Right lobe of liver (tissue), 4 donors: ENCODE results near the gene FTO.

Source experiments
- POLR2A ChIP-seq: fragments of 450-650 bp; IDR thresholded peaks from one replicate; pipeline ENCODE4 v1.6.1; 2017; ENCODE audit warnings: antibody characterized with exemption, mild to moderate bottlenecking
- TF ChIP-seq, protein P1 (sequence below), 4 donors: fragments of 200-600 bp in 3 of 4; fragments of 450-650 bp in 1 of 4; IDR thresholded peaks; one replicate each; pipeline versions ENCODE4 v1.5.1 to v1.8.0; 2016 to 2022; ENCODE audit warnings: antibody characterized with exemption in 4 of 4, mild to moderate bottlenecking in 2 of 4
- donor health status: DM: no; HTN: no; CAD: no.
- donor health status: DM: no; HTN: no; CAD: no.
- donor health status: DM: no; HTN: yes; CAD: no.

DNA sequence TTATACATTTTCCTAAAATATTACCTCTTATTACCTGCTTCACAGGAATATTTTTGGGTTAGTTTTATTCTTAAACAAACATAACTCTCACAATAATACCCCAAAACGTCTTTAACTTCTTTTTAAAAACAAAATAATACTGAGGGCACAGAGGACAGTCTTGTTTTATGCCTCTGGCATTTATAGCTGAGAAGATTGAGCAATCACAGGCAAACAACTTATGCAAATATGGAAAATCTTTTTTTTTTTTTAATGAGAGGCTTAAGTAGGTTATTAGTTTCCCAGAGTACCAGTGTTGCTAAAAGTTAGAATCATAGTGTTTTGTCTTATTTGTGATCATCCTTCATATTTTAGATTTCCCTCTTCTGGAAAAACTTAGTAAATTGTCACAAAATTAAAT lies 195.0 kb downstream of the FTO start:
- TF ChIP-seq, protein P1, sequence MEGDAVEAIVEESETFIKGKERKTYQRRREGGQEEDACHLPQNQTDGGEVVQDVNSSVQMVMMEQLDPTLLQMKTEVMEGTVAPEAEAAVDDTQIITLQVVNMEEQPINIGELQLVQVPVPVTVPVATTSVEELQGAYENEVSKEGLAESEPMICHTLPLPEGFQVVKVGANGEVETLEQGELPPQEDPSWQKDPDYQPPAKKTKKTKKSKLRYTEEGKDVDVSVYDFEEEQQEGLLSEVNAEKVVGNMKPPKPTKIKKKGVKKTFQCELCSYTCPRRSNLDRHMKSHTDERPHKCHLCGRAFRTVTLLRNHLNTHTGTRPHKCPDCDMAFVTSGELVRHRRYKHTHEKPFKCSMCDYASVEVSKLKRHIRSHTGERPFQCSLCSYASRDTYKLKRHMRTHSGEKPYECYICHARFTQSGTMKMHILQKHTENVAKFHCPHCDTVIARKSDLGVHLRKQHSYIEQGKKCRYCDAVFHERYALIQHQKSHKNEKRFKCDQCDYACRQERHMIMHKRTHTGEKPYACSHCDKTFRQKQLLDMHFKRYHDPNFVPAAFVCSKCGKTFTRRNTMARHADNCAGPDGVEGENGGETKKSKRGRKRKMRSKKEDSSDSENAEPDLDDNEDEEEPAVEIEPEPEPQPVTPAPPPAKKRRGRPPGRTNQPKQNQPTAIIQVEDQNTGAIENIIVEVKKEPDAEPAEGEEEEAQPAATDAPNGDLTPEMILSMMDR (IDR thresholded peaks at IDR 0.05) = no peak
- TF ChIP-seq POLR2A = no peak
